Tibial artery (tissue), 4 donors: ENCODE results near the gene DRC1.

Source experiments
- DNase-seq, 2 donors: peaks; one replicate each; pipeline ENCODE4 v3.0.0-alpha.2; 2019
- H3K27ac ChIP-seq, 2 donors: fragments of 200-600 bp; sonication (generic) in 1 of 2; 1 replicate in 1 of 2; 2 replicates in 1 of 2; pipeline ENCODE4 v1.5.1; 2018 to 2019; ENCODE audit warnings: mild to moderate bottlenecking in 1 of 2
- H3K27me3 ChIP-seq, 2 donors: fragments of 200-600 bp; sonication (generic) in 1 of 2; one replicate each; pipeline versions ENCODE4 v1.5.1 to v1.6.0; 2016 to 2019
- H3K36me3 ChIP-seq, 3 donors: fragments of 200-600 bp; sonication (generic) in 2 of 3; one replicate each; pipeline ENCODE4 v1.5.1; 2016 to 2019; ENCODE audit warnings: mild to moderate bottlenecking in 2 of 3
- H3K4me1 ChIP-seq, 4 donors: fragments of 200-600 bp; sonication (generic) in 2 of 4; 1 replicate in 3 of 4; 2 replicates in 1 of 4; pipeline ENCODE4 v1.5.1; 2016 to 2019
- H3K4me3 ChIP-seq, 2 donors: fragments of 200-600 bp; sonication (generic) in 1 of 2; 1 replicate in 1 of 2; 2 replicates in 1 of 2; pipeline ENCODE4 v1.5.1; 2018 to 2019; ENCODE audit warnings: mild to moderate bottlenecking in 2 of 2
- H3K9me3 ChIP-seq, 3 donors: fragments of 200-600 bp; sonication (generic) in 1 of 3; one replicate each; pipeline ENCODE4 v1.5.1; 2016 to 2019
- intact Hi-C: fragments of 100-400 bp; cut with DNase I; formaldehyde crosslinking; loops from one replicate; pipeline ENCODE4 v1.15.0; 2023; ENCODE audit warnings: low total_unique reads
- TF ChIP-seq, protein P1 (sequence below), 2 experiments: fragments of 200-600 bp in 1 of 2; fragments of 450-650 bp in 1 of 2; IDR thresholded peaks; one replicate each; pipeline ENCODE4 v1.5.1; 2017 to 2019; ENCODE audit warnings: antibody characterized with exemption in 2 of 2, mild to moderate bottlenecking in 1 of 2, moderate library complexity in 1 of 2

DRC1 gene

GRCh38 chr2:26485725-26486418 lies 84.2 kb downstream of the DRC1 start:
- H3K4me3 ChIP-seq = no peak overlapping the region
- no peak overlapping the region for H3K27ac ChIP-seq
- no peaks in the 10 kb centered on the region for H3K9me3 ChIP-seq
- no peaks in the 10 kb centered on the region for H3K36me3 ChIP-seq
- no peaks in the 10 kb centered on the region for H3K4me1 ChIP-seq
- no peak for DNase-seq
- TF ChIP-seq, protein P1, sequence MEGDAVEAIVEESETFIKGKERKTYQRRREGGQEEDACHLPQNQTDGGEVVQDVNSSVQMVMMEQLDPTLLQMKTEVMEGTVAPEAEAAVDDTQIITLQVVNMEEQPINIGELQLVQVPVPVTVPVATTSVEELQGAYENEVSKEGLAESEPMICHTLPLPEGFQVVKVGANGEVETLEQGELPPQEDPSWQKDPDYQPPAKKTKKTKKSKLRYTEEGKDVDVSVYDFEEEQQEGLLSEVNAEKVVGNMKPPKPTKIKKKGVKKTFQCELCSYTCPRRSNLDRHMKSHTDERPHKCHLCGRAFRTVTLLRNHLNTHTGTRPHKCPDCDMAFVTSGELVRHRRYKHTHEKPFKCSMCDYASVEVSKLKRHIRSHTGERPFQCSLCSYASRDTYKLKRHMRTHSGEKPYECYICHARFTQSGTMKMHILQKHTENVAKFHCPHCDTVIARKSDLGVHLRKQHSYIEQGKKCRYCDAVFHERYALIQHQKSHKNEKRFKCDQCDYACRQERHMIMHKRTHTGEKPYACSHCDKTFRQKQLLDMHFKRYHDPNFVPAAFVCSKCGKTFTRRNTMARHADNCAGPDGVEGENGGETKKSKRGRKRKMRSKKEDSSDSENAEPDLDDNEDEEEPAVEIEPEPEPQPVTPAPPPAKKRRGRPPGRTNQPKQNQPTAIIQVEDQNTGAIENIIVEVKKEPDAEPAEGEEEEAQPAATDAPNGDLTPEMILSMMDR (IDR thresholded peaks at IDR 0.05) = no peak
- intact Hi-C loops = no loop called here
- H3K27me3 ChIP-seq = peaks cover 0 to 10% of the 10 kb centered on the region in 2 donors

- no peak for DNase-seq
Measured at GRCh38 chr2:26486789-26487188, 85.1 kb downstream of the DRC1 start.

GRCh38 chr2:26487192-26487591 lies 85.5 kb downstream of the DRC1 start:
- no peak for DNase-seq
- H3K36me3 ChIP-seq = no peaks in the 10 kb centered on the region
- H3K4me1 ChIP-seq = no peaks in the 10 kb centered on the region
- intact Hi-C loops = no loop called here
- H3K27me3 ChIP-seq = peaks cover 0 to 10% of the 10 kb centered on the region in 2 donors
- TF ChIP-seq, protein P1 (IDR thresholded peaks at IDR 0.05) = no peak
- H3K4me3 ChIP-seq = no peak overlapping the region
- H3K27ac ChIP-seq = no peak overlapping the region
- H3K9me3 ChIP-seq = no peaks in the 10 kb centered on the region

More at GRCh38 chr2:26486789-26487188, 85.1 kb downstream of the DRC1 start:
- Histone ChIP-seq H3K27me3 (peaks cover 0 to 10% of the 10 kb centered on the region in 2 donors), H3K4me3 (no peak overlapping the region), H3K36me3 (no peaks in the 10 kb centered on the region), H3K27ac (no peak overlapping the region), H3K9me3 (no peaks in the 10 kb centered on the region), H3K4me1 (no peaks in the 10 kb centered on the region)
- TF ChIP-seq, protein P1 (IDR thresholded peaks at IDR 0.05) = no peak
- intact Hi-C loops = no loop called here

GRCh38 chr2:26488463-26489212 lies 86.9 kb downstream of the DRC1 start:
- Histone ChIP-seq H3K4me1 (no peaks in the 10 kb centered on the region), H3K27me3 (peaks cover 0 to 10% of the 10 kb centered on the region in 2 donors), H3K9me3 (no peaks in the 10 kb centered on the region), H3K36me3 (no peaks in the 10 kb centered on the region), H3K27ac (no peak overlapping the region), H3K4me3 (no peak overlapping the region)
- TF ChIP-seq, protein P1 (IDR thresholded peaks at IDR 0.05) = no peak
- intact Hi-C loops = no loop called here
- no peak for DNase-seq

- H3K27ac ChIP-seq = no peak overlapping the region
- no peaks in the 10 kb centered on the region for H3K4me1 ChIP-seq
- TF ChIP-seq, protein P1 (IDR thresholded peaks at IDR 0.05) = no peak
- DNase-seq = no peak
- no peaks in the 10 kb centered on the region for H3K36me3 ChIP-seq
- H3K27me3 ChIP-seq = peaks cover 0 to 7% of the 10 kb centered on the region in 2 donors
- intact Hi-C loops = no loop called here
- no peak overlapping the region for H3K4me3 ChIP-seq
- H3K9me3 ChIP-seq = no peaks in the 10 kb centered on the region
Measured at GRCh38 chr2:26489213-26489850, 87.6 kb downstream of the DRC1 start.
